Thymus (tissue), 11 donors: ENCODE measurements around the gene ARF1. TPM values are rescaled to one million over a fixed set of nuclear protein-coding genes. Genes with fewer than 3 reads are reported as not detected.
A peak's percentile ranks its signal among the peaks of the same experiment; 100 is the strongest.

ENCODE experiments used
- DNase-seq, 9 donors: peaks; one replicate each; pipeline ENCODE4 v3.0.0-alpha.2; 2013; ENCODE audit warnings: low spot score in 9 of 9, low read depth in 6 of 9, missing footprints in 1 of 9
- H3K27ac ChIP-seq, 2 donors: one replicate each; pipeline ENCODE4 v1.5.1; 2013; ENCODE audit warnings: control low read depth in 1 of 2, low read depth in 1 of 2, low read length in 1 of 2, mild to moderate bottlenecking in 1 of 2, moderate library complexity in 1 of 2
- H3K27me3 ChIP-seq, 2 donors: one replicate each; pipeline ENCODE4 v1.5.1; 2013; ENCODE audit warnings: low read length in 1 of 2; ENCODE audit not compliant: control insufficient read depth in 2 of 2, insufficient read depth in 1 of 2
- H3K36me3 ChIP-seq, 2 donors: one replicate each; pipeline ENCODE4 v1.5.1; 2013; ENCODE audit warnings: low read length in 1 of 2, mild to moderate bottlenecking in 1 of 2, moderate library complexity in 1 of 2; ENCODE audit not compliant: control insufficient read depth in 2 of 2, insufficient read depth in 2 of 2
- H3K4me1 ChIP-seq, 2 donors: one replicate each; pipeline ENCODE4 v1.5.1; 2013; ENCODE audit warnings: low read length in 2 of 2; ENCODE audit not compliant: control insufficient read depth in 2 of 2, insufficient read depth in 2 of 2
- H3K4me3 ChIP-seq, 2 donors: one replicate each; pipeline ENCODE4 v1.5.1; 2013; ENCODE audit warnings: low read length in 2 of 2, control low read depth in 1 of 2, mild to moderate bottlenecking in 1 of 2
- H3K9me3 ChIP-seq, 2 donors: one replicate each; pipeline ENCODE4 v1.5.1; 2013; ENCODE audit warnings: low read length in 1 of 2, mild to moderate bottlenecking in 1 of 2; ENCODE audit not compliant: control insufficient read depth in 2 of 2, insufficient read depth in 1 of 2
- WGBS: extraction: QIAGEN DNeasy Blood & Tissue Kit; methylation state at CpG from one replicate; pipeline ENCODE4 v1.1.7; 2013; 5-methylcytosine and 5-hydroxymethylcytosine counted together
- polyA plus RNA-seq: library from polyadenylated mRNA; stranded (reverse); fragments of 200-250 nt; gene quantifications from one replicate; pipeline ENCODE4 v1.2.3, GENCODE V29; 2013
- total RNA-seq: library from RNA; stranded (reverse); fragments of 120-200 nt; gene quantifications from one replicate; pipeline ENCODE4 v1.2.4, GENCODE V29; 2013
- donor health status: healthy.

The ARF1 gene
- total and polyA plus RNA-seq, 2 donors, result 133 to 227 TPM

- 93% methylated on average over 8 of the region's 8 CpGs for WGBS
- Histone ChIP-seq H3K27ac (no peak overlapping the region), H3K4me1 (no peaks in the 10 kb centered on the region), H3K27me3 (peaks cover 0 to 12% of the 10 kb centered on the region in 2 donors), H3K9me3 (peaks cover 0 to 5% of the 10 kb centered on the region in 2 donors), H3K4me3 (no peak overlapping the region), H3K36me3 (no peaks in the 10 kb centered on the region)
- DNase-seq, result no peak
Measured at GRCh38 chr1:228046421-228047182, 35.9 kb upstream of the ARF1 start.

GRCh38 chr1:228047183-228047466 lies 35.4 kb upstream of the ARF1 start:
- H3K27ac ChIP-seq, result no peak overlapping the region
- WGBS, result 94% methylated on average over 7 of the region's 7 CpGs
- H3K36me3 ChIP-seq, result no peaks in the 10 kb centered on the region
- H3K4me1 ChIP-seq, result no peaks in the 10 kb centered on the region
- peaks cover 0 to 12% of the 10 kb centered on the region in 2 donors for H3K27me3 ChIP-seq
- H3K9me3 ChIP-seq, result peaks cover 0 to 5% of the 10 kb centered on the region in 2 donors
- H3K4me3 ChIP-seq, result no peak overlapping the region
- no peak for DNase-seq

- Histone ChIP-seq H3K27ac (no peak overlapping the region), H3K4me1 (no peaks in the 10 kb centered on the region), H3K4me3 (no peak overlapping the region), H3K27me3 (peaks cover 0 to 16% of the 10 kb centered on the region in 2 donors), H3K36me3 (no peaks in the 10 kb centered on the region), H3K9me3 (peaks cover 0 to 5% of the 10 kb centered on the region in 2 donors)
- no peak for DNase-seq
- WGBS, result 91% methylated on average over 5 of the region's 5 CpGs
Measured at GRCh38 chr1:228048120-228048519, 34.4 kb upstream of the ARF1 start.

GRCh38 chr1:228048659-228049298 lies 33.7 kb upstream of the ARF1 start:
- H3K9me3 ChIP-seq, result peaks cover 0 to 5% of the 10 kb centered on the region in 2 donors
- WGBS, result 84% methylated on average over 6 of the region's 6 CpGs

GRCh38 chr1:228050571-228051231 lies 31.8 kb upstream of the ARF1 start:
- H3K9me3 ChIP-seq, result peaks cover 0 to 5% of the 10 kb centered on the region in 2 donors
- 95% methylated on average over 30 of the region's 30 CpGs for WGBS
- no peak overlapping the region for H3K4me3 ChIP-seq
- no peaks in the 10 kb centered on the region for H3K4me1 ChIP-seq
- H3K27me3 ChIP-seq, result peaks cover 1 to 20% of the 10 kb centered on the region in 2 donors
- DNase-seq, result no peak
- H3K27ac ChIP-seq, result no peak overlapping the region
- no peaks in the 10 kb centered on the region for H3K36me3 ChIP-seq

More at GRCh38 chr1:228048659-228049298, 33.7 kb upstream of the ARF1 start:
- H3K27me3 ChIP-seq, result peaks cover 0 to 14% of the 10 kb centered on the region in 2 donors
- no peak for DNase-seq
- H3K4me1 ChIP-seq, result no peaks in the 10 kb centered on the region
- no peak overlapping the region for H3K27ac ChIP-seq
- no peak overlapping the region for H3K4me3 ChIP-seq
- no peaks in the 10 kb centered on the region for H3K36me3 ChIP-seq

GRCh38 chr1:228058172-228058948 lies 24.1 kb upstream of the ARF1 start:
- no peak overlapping the region for H3K27ac ChIP-seq
- no peak for DNase-seq

GRCh38 chr1:228058949-228059633 lies 23.4 kb upstream of the ARF1 start:
- peak in 1 of 9 donors; percentile 35 for DNase-seq
- no peak overlapping the region for H3K27ac ChIP-seq
- peaks cover 4 to 14% of the 10 kb centered on the region in 2 donors for H3K4me1 ChIP-seq
- peaks cover 3 to 15% of the 10 kb centered on the region in 2 donors for H3K9me3 ChIP-seq
- 13% methylated on average over 66 of the region's 66 CpGs for WGBS
- H3K27me3 ChIP-seq, result peaks cover 40 to 84% of the 10 kb centered on the region in 2 donors
- H3K4me3 ChIP-seq, result peak overlapping the region in 1 of 2 donors; percentile 29
- no peaks in the 10 kb centered on the region for H3K36me3 ChIP-seq

More at GRCh38 chr1:228058172-228058948, 24.1 kb upstream of the ARF1 start:
- Histone ChIP-seq H3K4me3 (no peak overlapping the region), H3K4me1 (peaks cover 4 to 14% of the 10 kb centered on the region in 2 donors), H3K36me3 (no peaks in the 10 kb centered on the region), H3K9me3 (peaks cover 3 to 15% of the 10 kb centered on the region in 2 donors), H3K27me3 (peaks cover 40 to 78% of the 10 kb centered on the region in 2 donors)
- WGBS, result 57% methylated on average over 18 of the region's 18 CpGs

GRCh38 chr1:228059634-228060457 lies 22.7 kb upstream of the ARF1 start:
- H3K36me3 ChIP-seq, result no peaks in the 10 kb centered on the region
- DNase-seq, result peak in 2 of 9 donors; percentile 36 to 45
- 9% methylated on average over 33 of the region's 33 CpGs for WGBS
- peaks cover 40 to 86% of the 10 kb centered on the region in 2 donors for H3K27me3 ChIP-seq
- H3K27ac ChIP-seq, result no peak overlapping the region
- peak overlapping the region in 1 of 2 donors; percentile 29 for H3K4me3 ChIP-seq
- peaks cover 4 to 14% of the 10 kb centered on the region in 2 donors for H3K4me1 ChIP-seq
- H3K9me3 ChIP-seq, result peaks cover 3 to 15% of the 10 kb centered on the region in 2 donors
